Mesenchymal stem cell (in vitro differentiated cells and primary cell): ENCODE data around the gene PHF20.
"Not testable (repeated sequence)": the region's sequence is repeated elsewhere in the genome, so short reads cannot be mapped to it uniquely, and the experiment has no call there.

Source experiments
- DNase-seq: peaks from one replicate; pipeline ENCODE4 v3.0.0-alpha.2; 2013
- H2AFZ ChIP-seq: one replicate; pipeline ENCODE4 v1.6.1; 2013; ENCODE audit warnings: low read depth, mild to moderate bottlenecking, control low read depth, inconsistent platforms, low read length, moderate library complexity
- H2AK5ac ChIP-seq: 2 replicates; pipeline ENCODE4 v1.6.1; 2013; ENCODE audit warnings: low read length, moderate library complexity, mild to moderate bottlenecking, inconsistent platforms; ENCODE audit not compliant: severe bottlenecking
- H2BK120ac ChIP-seq: one replicate; pipeline ENCODE4 v1.6.1; 2013; ENCODE audit warnings: low read depth, mild to moderate bottlenecking, inconsistent platforms, low read length, moderate library complexity
- H2BK12ac ChIP-seq, 2 experiments: one replicate each; pipeline ENCODE4 v1.6.1; 2013; ENCODE audit warnings: inconsistent platforms in 2 of 2, low read length in 2 of 2, mild to moderate bottlenecking in 2 of 2, moderate library complexity in 2 of 2, control low read depth in 1 of 2
- H2BK15ac ChIP-seq: one replicate; pipeline ENCODE4 v1.6.1; 2013; ENCODE audit warnings: mild to moderate bottlenecking, low read depth, inconsistent platforms; ENCODE audit not compliant: poor library complexity, severe bottlenecking
- H2BK5ac ChIP-seq: 2 replicates; pipeline ENCODE4 v1.6.1; 2013; ENCODE audit warnings: low read depth, mild to moderate bottlenecking, low read length, control low read depth, inconsistent platforms; ENCODE audit not compliant: poor library complexity, severe bottlenecking
- H3K14ac ChIP-seq, 2 experiments: one replicate each; pipeline ENCODE4 v1.6.1; 2013; ENCODE audit warnings: inconsistent platforms in 2 of 2, low read length in 2 of 2, control low read depth in 1 of 2, mild to moderate bottlenecking in 1 of 2, moderate library complexity in 1 of 2
- H3K18ac ChIP-seq, 2 experiments: one replicate each; pipeline ENCODE4 v1.6.1; 2013; ENCODE audit warnings: inconsistent platforms in 2 of 2, low read length in 2 of 2, control low read depth in 1 of 2, low read depth in 1 of 2, mild to moderate bottlenecking in 1 of 2
- H3K23ac ChIP-seq, 2 experiments: one replicate each; pipeline ENCODE4 v1.6.1; 2013; ENCODE audit warnings: inconsistent platforms in 2 of 2, low read length in 2 of 2, mild to moderate bottlenecking in 2 of 2, moderate library complexity in 2 of 2, control low read depth in 1 of 2
- H3K27ac ChIP-seq: 2 replicates; pipeline ENCODE4 v1.5.1; 2013; ENCODE audit warnings: mild to moderate bottlenecking, moderate library complexity, low read length, control low read depth, inconsistent platforms; ENCODE audit not compliant: poor library complexity, severe bottlenecking
- H3K27me3 ChIP-seq, 2 experiments: 2 replicates each; pipeline versions ENCODE4 v1.6.1 to v1.7.0; 2013; ENCODE audit warnings: low read length in 2 of 2, mild to moderate bottlenecking in 2 of 2, moderate library complexity in 2 of 2, control low read depth in 1 of 2, inconsistent platforms in 1 of 2; ENCODE audit not compliant: control insufficient read depth in 1 of 2, insufficient read depth in 1 of 2
- H3K36me3 ChIP-seq, 2 experiments: 2 replicates each; pipeline versions ENCODE4 v1.6.1 to v1.7.0; 2013; ENCODE audit warnings: low read length in 2 of 2, control low read depth in 1 of 2, inconsistent platforms in 1 of 2, low read depth in 1 of 2, mild to moderate bottlenecking in 1 of 2; ENCODE audit not compliant: insufficient read depth in 2 of 2, control insufficient read depth in 1 of 2
- H3K4ac ChIP-seq, 2 experiments: one replicate each; pipeline ENCODE4 v1.6.1; 2013; ENCODE audit warnings: inconsistent platforms in 2 of 2, low read length in 2 of 2, mild to moderate bottlenecking in 2 of 2, moderate library complexity in 2 of 2, control low read depth in 1 of 2, low read depth in 1 of 2
- H3K4me1 ChIP-seq: 2 replicates; pipeline ENCODE4 v1.6.1; 2013; ENCODE audit warnings: low read depth, low read length, control low read depth; ENCODE audit not compliant: control insufficient read depth, insufficient read depth
- H3K4me2 ChIP-seq: 2 replicates; pipeline ENCODE4 v1.6.1; 2013; ENCODE audit warnings: low read length, mild to moderate bottlenecking, inconsistent platforms; ENCODE audit not compliant: poor library complexity, severe bottlenecking
- H3K4me3 ChIP-seq, 2 experiments: 2 replicates each; pipeline versions ENCODE4 v1.5.1 to v1.7.0; 2013; ENCODE audit warnings: low read length in 2 of 2, mild to moderate bottlenecking in 2 of 2, control low read depth in 1 of 2, low read depth in 1 of 2; ENCODE audit not compliant: insufficient read depth in 1 of 2
- H3K79me1 ChIP-seq: replicated peaks from 2 replicates; pipeline ENCODE4 v1.6.1; 2013; ENCODE audit warnings: mild to moderate bottlenecking, control low read depth, low read length, inconsistent platforms; ENCODE audit not compliant: poor library complexity, severe bottlenecking
- H3K9ac ChIP-seq: 2 replicates; pipeline ENCODE4 v1.7.0; 2013; ENCODE audit warnings: mild to moderate bottlenecking, low read length, moderate library complexity
- H3K9me3 ChIP-seq: 2 replicates; pipeline ENCODE4 v1.7.0; 2013; ENCODE audit warnings: mild to moderate bottlenecking, low read length; ENCODE audit not compliant: control insufficient read depth
- H4K8ac ChIP-seq: one replicate; pipeline ENCODE4 v1.6.1; 2013; ENCODE audit warnings: inconsistent platforms, mild to moderate bottlenecking, low read length, moderate library complexity
- H4K91ac ChIP-seq: one replicate; pipeline ENCODE4 v1.6.1; 2013; ENCODE audit warnings: mild to moderate bottlenecking, low read length, inconsistent platforms
- WGBS: methylation state at CpG from one replicate; pipeline ENCODE4 v1.1.7; 2013; ENCODE audit warnings: mixed read lengths; 5-methylcytosine and 5-hydroxymethylcytosine counted together

Gene PHF20

GRCh38 chr20:35991142-35991771 lies 219.4 kb downstream of the PHF20 start:
- H3K4me2 ChIP-seq = no peak overlapping the region
- peaks cover 3 to 18% of the 10 kb centered on the region in 2 experiments for H3K27me3 ChIP-seq
- no peak overlapping the region for H3K18ac ChIP-seq
- peak; percentile 46 for DNase-seq
- H3K36me3 ChIP-seq = no peaks in the 10 kb centered on the region
- H3K4me3 ChIP-seq = no peak overlapping the region
- no peak overlapping the region for H2AK5ac ChIP-seq
- H4K8ac ChIP-seq = no peak overlapping the region
- H3K23ac ChIP-seq = no peak overlapping the region
- peaks cover 1% of the 10 kb centered on the region for H3K4me1 ChIP-seq
- no peak overlapping the region for H3K4ac ChIP-seq
- no peak overlapping the region for H3K9ac ChIP-seq
- no peak overlapping the region for H2AFZ ChIP-seq
- H2BK5ac ChIP-seq = no peak overlapping the region
- no peaks in the 10 kb centered on the region for H3K79me1 ChIP-seq
- WGBS = 8% methylated on average over 2 of the region's 3 CpGs
- H2BK12ac ChIP-seq = no peak overlapping the region
- no peak overlapping the region for H3K27ac ChIP-seq
- H3K14ac ChIP-seq = no peak overlapping the region
- H2BK15ac ChIP-seq = no peak overlapping the region
- no peak overlapping the region for H4K91ac ChIP-seq
- no peak overlapping the region for H2BK120ac ChIP-seq
- H3K9me3 ChIP-seq = no peaks in the 10 kb centered on the region

- Histone ChIP-seq H3K4ac (no peak overlapping the region), H4K91ac (no peak overlapping the region), H2AK5ac (no peak overlapping the region), H3K27me3 (peaks cover 0 to 15% of the 10 kb centered on the region in 2 experiments), H4K8ac (no peak overlapping the region), H3K4me3 (no peak overlapping the region), H2BK5ac (no peak overlapping the region), H3K9me3 (no peaks in the 10 kb centered on the region), H2BK15ac (no peak overlapping the region), H3K4me1 (peaks cover 1% of the 10 kb centered on the region), H3K79me1 (no peaks in the 10 kb centered on the region), H3K9ac (no peak overlapping the region), H3K18ac (no peak overlapping the region), H2BK120ac (no peak overlapping the region), H3K23ac (no peak overlapping the region), H3K4me2 (no peak overlapping the region), H2AFZ (no peak overlapping the region), H3K14ac (no peak overlapping the region), H3K27ac (no peak overlapping the region), H2BK12ac (no peak overlapping the region), H3K36me3 (no peaks in the 10 kb centered on the region)
- 16% methylated on average over 5 of the region's 6 CpGs for WGBS
- peak; percentile 72 for DNase-seq
Observed at GRCh38 chr20:35992713-35993335, 221.0 kb downstream of the PHF20 start.

- Histone ChIP-seq H3K4me1 (peaks cover 1% of the 10 kb centered on the region), H3K9me3 (peaks cover 4% of the 10 kb centered on the region), H3K27ac (no peak overlapping the region), H3K4ac (no peak overlapping the region), H3K18ac (no peak overlapping the region), H3K27me3 (peaks cover 0 to 1% of the 10 kb centered on the region in 2 experiments), H2BK5ac (no peak overlapping the region), H3K14ac (no peak overlapping the region), H2BK12ac (no peak overlapping the region), H2BK15ac (no peak overlapping the region), H3K4me3 (no peak overlapping the region), H3K4me2 (no peak overlapping the region), H2AK5ac (no peak overlapping the region), H3K36me3 (no peaks in the 10 kb centered on the region), H4K8ac (no peak overlapping the region), H3K79me1 (no peaks in the 10 kb centered on the region), H3K9ac (peak overlapping the region; percentile 38), H4K91ac (no peak overlapping the region), H3K23ac (no peak overlapping the region), H2BK120ac (no peak overlapping the region), H2AFZ (no peak overlapping the region)
- 2% methylated on average over 6 of the region's 6 CpGs for WGBS
- DNase-seq = peak; percentile 78
Observed at GRCh38 chr20:35994994-35995453, 223.2 kb downstream of the PHF20 start.

GRCh38 chr20:35996492-35996891 lies 224.7 kb downstream of the PHF20 start:
- not testable (repeated sequence) for H3K79me1 ChIP-seq, H3K36me3 ChIP-seq, H3K14ac ChIP-seq, H3K23ac ChIP-seq, H3K9ac ChIP-seq, DNase-seq, H4K8ac ChIP-seq, H3K4me2 ChIP-seq, H2BK12ac ChIP-seq, H3K4me3 ChIP-seq, H3K27ac ChIP-seq, H3K18ac ChIP-seq, H2BK120ac ChIP-seq, H3K9me3 ChIP-seq, H4K91ac ChIP-seq, H2AFZ ChIP-seq, H2AK5ac ChIP-seq, H3K27me3 ChIP-seq, H2BK5ac ChIP-seq, H3K4me1 ChIP-seq, H2BK15ac ChIP-seq, H3K4ac ChIP-seq
- WGBS = 86% methylated on average over 6 of the region's 8 CpGs
